Panc1 (cell line): Measurements from ENCODE around the gene GALNT11. TPM values are rescaled to one million over a fixed set of nuclear protein-coding genes. Genes with fewer than 3 reads are reported as not detected.

ENCODE experiments used
- ATAC-seq: fragments of 200-7000 bp; cut with Tn5 transposase; 2 replicates; pipeline ENCODE4 v1.9.1; 2020; ENCODE audit warnings: mild to moderate bottlenecking, moderate library complexity
- BruUV-seq: library from RNA; stranded (reverse); fragments of 400-500 nt; replicated peaks from 2 replicates; lab custom pipeline; 2021; lab: Mats Ljungman, UMichigan
- CTCF ChIA-PET: fragments of 300-600 bp; sonication (Branson Sonifier 250); formaldehyde crosslinking; loops from one replicate; lab custom pipeline; 2022; ENCODE audit warnings: antibody characterized with exemption; lab: Charles Lee
- POLR2A ChIA-PET: fragments of 300-600 bp; sonication (Branson Sonifier 250); formaldehyde crosslinking; loops from one replicate; lab custom pipeline; 2022; ENCODE audit warnings: antibody characterized with exemption; lab: Charles Lee
- DNase-seq: peaks from one replicate; pipeline ENCODE4 v3.0.0-alpha.2; 2010; ENCODE audit warnings: low read depth, low spot score
- H3K27ac ChIP-seq: 2 replicates; pipeline ENCODE4 v1.5.1; 2011; ENCODE audit warnings: mild to moderate bottlenecking, low read length, inconsistent platforms
- H3K27me3 ChIP-seq: fragments of 200-500 bp; sonication (Bioruptor generic); 2 replicates; pipeline ENCODE4 v1.6.0; 2014; ENCODE audit warnings: low read length, inconsistent platforms; ENCODE audit not compliant: control insufficient read depth, insufficient read depth
- H3K36me3 ChIP-seq: fragments of 200-500 bp; sonication (Bioruptor generic); 2 replicates; pipeline ENCODE4 v1.5.1; 2014; ENCODE audit warnings: inconsistent platforms, mild to moderate bottlenecking, low read length, moderate library complexity; ENCODE audit not compliant: control insufficient read depth, insufficient read depth
- H3K4me1 ChIP-seq: 2 replicates; pipeline ENCODE4 v1.5.1; 2011; ENCODE audit warnings: inconsistent platforms, mild to moderate bottlenecking, low read length, moderate library complexity; ENCODE audit not compliant: control insufficient read depth, insufficient read depth
- H3K4me3 ChIP-seq, 2 experiments: 2 replicates each; pipeline ENCODE4 v1.5.1; 2011 to 2012; ENCODE audit warnings: low read depth in 2 of 2, low read length in 2 of 2, mild to moderate bottlenecking in 2 of 2, inconsistent platforms in 1 of 2, moderate library complexity in 1 of 2
- H3K9me3 ChIP-seq: fragments of 200-500 bp; sonication (Bioruptor generic); 2 replicates; pipeline ENCODE4 v1.5.1; 2014; ENCODE audit warnings: low read depth, mild to moderate bottlenecking, inconsistent platforms, low read length, moderate library complexity; ENCODE audit not compliant: control insufficient read depth, insufficient read depth
- CTCF ChIP-seq: fragments of 450-650 bp; IDR thresholded peaks from 2 replicates; pipeline ENCODE4 v1.5.1; 2017; ENCODE audit warnings: mild to moderate bottlenecking
- POLR2AphosphoS5 ChIP-seq: IDR thresholded peaks from 2 replicates; pipeline ENCODE4 v1.6.1; 2012; ENCODE audit warnings: mild to moderate bottlenecking, low read depth, low read length, moderate library complexity
- REST ChIP-seq, 2 experiments: IDR thresholded peaks; 2 replicates each; pipeline ENCODE4 v1.6.1; 2011 to 2012; ENCODE audit warnings: low read depth in 2 of 2, control low read depth in 1 of 2, low read length in 1 of 2, mild to moderate bottlenecking in 1 of 2, moderate library complexity in 1 of 2; ENCODE audit not compliant: insufficient read depth in 1 of 2
- SIN3A ChIP-seq: IDR thresholded peaks from 2 replicates; pipeline ENCODE4 v1.6.1; 2012; ENCODE audit warnings: low read depth, mild to moderate bottlenecking, low read length, moderate library complexity, borderline replicate concordance; ENCODE audit not compliant: insufficient read depth
- TCF7L2 ChIP-seq: IDR thresholded peaks from 2 replicates; pipeline ENCODE4 v1.6.1; 2011; ENCODE audit warnings: mild to moderate bottlenecking, low read depth, low read length, inconsistent platforms
- in situ Hi-C: cut with HindIII; loops from 2 replicates; pipeline ENCODE4 v1.10.0; 2016; ENCODE audit warnings: low sequenced_read_pairs, low pct_unique_long_range_greater_than_20kb
- intact Hi-C: fragments of 100-400 bp; cut with micrococcal nuclease; formaldehyde crosslinking; loops from one replicate; pipeline ENCODE4 v1.10.0; 2022; ENCODE audit not compliant: unreplicated experiment
- total RNA-seq: library from RNA; stranded (reverse); gene quantifications from one replicate; pipeline ENCODE4 v1.2.1, GENCODE V29; 2021; ENCODE audit not compliant: unreplicated experiment

Gene GALNT11
- total RNA-seq, 1 experiment from 2014 or later: 48.7 TPM

DNA sequence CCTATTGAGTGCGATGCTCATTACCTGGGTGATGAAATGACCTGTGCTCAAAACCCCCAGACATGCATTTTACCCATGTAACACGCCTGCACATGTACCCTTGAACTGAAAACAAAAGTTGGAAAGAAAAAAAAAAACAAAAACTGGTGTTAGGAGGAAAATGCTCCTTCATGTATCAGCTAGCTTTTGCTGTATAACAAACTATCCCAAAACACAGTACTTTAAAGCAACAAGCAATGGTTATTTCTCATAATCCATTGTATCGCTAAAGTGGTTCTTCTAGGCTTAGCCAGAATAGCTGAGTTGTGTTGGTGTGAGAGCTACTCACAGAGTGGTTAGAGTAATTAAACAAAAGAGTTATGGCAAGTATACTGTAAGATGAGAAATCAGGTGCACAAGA, 12.2 kb upstream of the GALNT11 start:
- BruUV-seq: no TSS peak
- Histone ChIP-seq H3K36me3 (no peaks in the 10 kb centered on the region), H3K27ac (no peak overlapping the region), H3K9me3 (no peaks in the 10 kb centered on the region), H3K27me3 (no peaks in the 10 kb centered on the region; the same call in 1 of the 2 replicates), H3K4me3 (no peak overlapping the region), H3K4me1 (no peaks in the 10 kb centered on the region)
- ATAC-seq (no peak), DNase-seq (no peak)
- ChIA-PET POLR2A (no interaction called here), CTCF (no interaction called here)
- TF ChIP-seq REST (IDR thresholded peaks at IDR 0.05; ENCODE audit: insufficient read depth in 1 of 2, low read depth in 2 of 2, low read length in 1 of 2) (no peak), POLR2AphosphoS5 (no peak), SIN3A (no peak), TCF7L2 (no peak), CTCF (no peak)
- in situ Hi-C loops: no loop called here
- intact Hi-C loops: no loop called here

- intact Hi-C loops: no loop called here
- no peak for ATAC-seq
- in situ Hi-C loops: no loop called here
- no peak for DNase-seq
- no peaks in the 10 kb centered on the region for H3K4me1 ChIP-seq
- no peaks in the 10 kb centered on the region; the same call in 1 of the 2 replicates for H3K27me3 ChIP-seq
- H3K36me3 ChIP-seq: no peaks in the 10 kb centered on the region
- TF ChIP-seq REST (IDR thresholded peaks at IDR 0.05; ENCODE audit: insufficient read depth in 1 of 2, low read depth in 2 of 2, low read length in 1 of 2): no peak
- TF ChIP-seq POLR2AphosphoS5: no peak
- no peak for TF ChIP-seq CTCF
- TF ChIP-seq TCF7L2: no peak
- TF ChIP-seq SIN3A: no peak
- H3K4me3 ChIP-seq: no peak overlapping the region
- H3K27ac ChIP-seq: no peak overlapping the region
- BruUV-seq: no TSS peak
- CTCF ChIA-PET: no interaction called here
- H3K9me3 ChIP-seq: no peaks in the 10 kb centered on the region
- POLR2A ChIA-PET: no interaction called here
Measured at GRCh38 chr7:152013974-152014373, 11.5 kb upstream of the GALNT11 start.
